OCI-LY3 (cell line): ENCODE measurements around the gene ARSJ.

Experiments
- EZH2phosphoT487 ChIP-seq: fragments of 200-600 bp; shearing (Covaris generic); IDR thresholded peaks from 2 replicates; pipeline ENCODE4 v1.6.1; 2018; ENCODE audit warnings: antibody characterized with exemption, mixed run types, low read depth
- TF ChIP-seq, protein P1 (sequence below): fragments of 200-600, 300-600 bp; sonication (generic); IDR thresholded peaks from 2 replicates; pipeline ENCODE4 v1.5.1; 2014; ENCODE audit warnings: antibody characterized with exemption, low read length, low read depth

DNA sequence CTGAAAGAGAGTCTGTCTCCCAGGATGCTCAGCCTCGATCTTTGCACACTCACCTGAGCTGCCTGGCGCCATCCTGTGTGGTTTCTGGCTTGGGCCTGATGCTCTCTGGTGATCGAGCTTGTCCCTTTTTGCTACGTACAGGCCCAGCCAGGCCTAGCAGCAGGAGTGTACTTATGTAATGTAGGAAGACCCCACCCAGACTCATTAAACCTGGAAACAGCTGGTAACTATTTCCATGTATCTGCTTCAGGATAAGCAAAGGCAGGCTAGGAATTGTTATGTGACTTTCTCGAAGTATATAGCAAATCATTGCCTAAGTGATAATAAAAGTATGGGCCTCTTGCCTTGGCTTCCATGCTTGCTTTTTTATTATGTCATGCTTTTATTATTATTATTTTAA, 18.6 kb upstream of the ARSJ start:
- TF ChIP-seq, protein P1, sequence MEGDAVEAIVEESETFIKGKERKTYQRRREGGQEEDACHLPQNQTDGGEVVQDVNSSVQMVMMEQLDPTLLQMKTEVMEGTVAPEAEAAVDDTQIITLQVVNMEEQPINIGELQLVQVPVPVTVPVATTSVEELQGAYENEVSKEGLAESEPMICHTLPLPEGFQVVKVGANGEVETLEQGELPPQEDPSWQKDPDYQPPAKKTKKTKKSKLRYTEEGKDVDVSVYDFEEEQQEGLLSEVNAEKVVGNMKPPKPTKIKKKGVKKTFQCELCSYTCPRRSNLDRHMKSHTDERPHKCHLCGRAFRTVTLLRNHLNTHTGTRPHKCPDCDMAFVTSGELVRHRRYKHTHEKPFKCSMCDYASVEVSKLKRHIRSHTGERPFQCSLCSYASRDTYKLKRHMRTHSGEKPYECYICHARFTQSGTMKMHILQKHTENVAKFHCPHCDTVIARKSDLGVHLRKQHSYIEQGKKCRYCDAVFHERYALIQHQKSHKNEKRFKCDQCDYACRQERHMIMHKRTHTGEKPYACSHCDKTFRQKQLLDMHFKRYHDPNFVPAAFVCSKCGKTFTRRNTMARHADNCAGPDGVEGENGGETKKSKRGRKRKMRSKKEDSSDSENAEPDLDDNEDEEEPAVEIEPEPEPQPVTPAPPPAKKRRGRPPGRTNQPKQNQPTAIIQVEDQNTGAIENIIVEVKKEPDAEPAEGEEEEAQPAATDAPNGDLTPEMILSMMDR = no peak
- TF ChIP-seq EZH2phosphoT487 = no peak
